Activated CD4-positive, alpha-beta T cell treated with anti-CD3 and anti-CD28 coated beads for 36 hours (primary cell): ENCODE results near the gene CMIP. TPM values are rescaled to one million over a fixed set of nuclear protein-coding genes. Genes with fewer than 3 reads are reported as not detected.
A peak's percentile ranks its signal among the peaks of the same experiment; 100 is the strongest.

Experiments
- ATAC-seq: fragments of 200-7000 bp; cut with Tn5 transposase; one replicate; pipeline ENCODE4 v1.10.0; 2021; ENCODE audit warnings: mild to moderate bottlenecking, moderate library complexity
- CTCF ChIA-PET: fragments of 350-600 bp; sonication (Branson Sonifier 250); formaldehyde crosslinking; loops from one replicate; lab custom pipeline; 2021; ENCODE audit warnings: antibody characterized with exemption; lab: Charles Lee
- POLR2A ChIA-PET: fragments of 350-600 bp; sonication (Branson Sonifier 250); formaldehyde crosslinking; loops from one replicate; lab custom pipeline; 2021; ENCODE audit warnings: antibody characterized with exemption, inconsistent platforms; lab: Charles Lee
- DNase-seq: peaks from one replicate; pipeline ENCODE4 v3.0.0-alpha.2; 2020
- H3K27ac Mint-ChIP-seq: one replicate; pipeline ENCODE4 v1.8.0; 2021; ENCODE audit warnings: mixed read lengths
- H3K27me3 Mint-ChIP-seq: one replicate; pipeline ENCODE4 v1.8.0; 2021; ENCODE audit warnings: mixed read lengths
- H3K36me3 Mint-ChIP-seq: one replicate; pipeline ENCODE4 v1.8.0; 2021; ENCODE audit warnings: low read depth, mixed read lengths
- H3K4me1 Mint-ChIP-seq: one replicate; pipeline ENCODE4 v1.8.0; 2021; ENCODE audit warnings: mixed read lengths
- H3K4me3 Mint-ChIP-seq: one replicate; pipeline ENCODE4 v1.8.0; 2021; ENCODE audit warnings: mild to moderate bottlenecking, moderate library complexity, mixed read lengths
- H3K9me3 Mint-ChIP-seq: one replicate; pipeline ENCODE4 v1.8.0; 2021; ENCODE audit warnings: low read depth, mixed read lengths
- intact Hi-C, 2 experiments: fragments of 100-400 bp; cut with DNase I in 1 of 2; cut with micrococcal nuclease in 1 of 2; formaldehyde crosslinking; loops; one replicate each; pipeline versions ENCODE4 v1.14.2 to v1.15.1; 2022 to 2024; cut with DNase I, micrococcal nuclease
- total RNA-seq, 2 experiments: library from RNA; stranded (reverse); gene quantifications; one replicate each; pipeline ENCODE4 v1.2.3, GENCODE V29; 2021

Gene CMIP
- total RNA-seq, 2 experiments from 2014 or later: 39.1 to 40.3 TPM

GRCh38 chr16:81675662-81676061 is 231.1 kb downstream of the CMIP start:
- POLR2A ChIA-PET: no interaction called here
- no peak for ATAC-seq
- H3K27me3 Mint-ChIP-seq: no peaks in the 10 kb centered on the region
- intact Hi-C loops: no loop called here
- CTCF ChIA-PET: interaction anchor here (0.6 kb wide), 1 partner anchor 54 kb away, joined by 3 read pairs; no protein-coding TSS in a partner anchor
- no peaks in the 10 kb centered on the region for H3K4me1 Mint-ChIP-seq
- H3K36me3 Mint-ChIP-seq: peaks cover 14% of the 10 kb centered on the region
- no peak overlapping the region for H3K4me3 Mint-ChIP-seq
- no peaks in the 10 kb centered on the region for H3K9me3 Mint-ChIP-seq
- DNase-seq: no peak
- no peak overlapping the region for H3K27ac Mint-ChIP-seq

DNA sequence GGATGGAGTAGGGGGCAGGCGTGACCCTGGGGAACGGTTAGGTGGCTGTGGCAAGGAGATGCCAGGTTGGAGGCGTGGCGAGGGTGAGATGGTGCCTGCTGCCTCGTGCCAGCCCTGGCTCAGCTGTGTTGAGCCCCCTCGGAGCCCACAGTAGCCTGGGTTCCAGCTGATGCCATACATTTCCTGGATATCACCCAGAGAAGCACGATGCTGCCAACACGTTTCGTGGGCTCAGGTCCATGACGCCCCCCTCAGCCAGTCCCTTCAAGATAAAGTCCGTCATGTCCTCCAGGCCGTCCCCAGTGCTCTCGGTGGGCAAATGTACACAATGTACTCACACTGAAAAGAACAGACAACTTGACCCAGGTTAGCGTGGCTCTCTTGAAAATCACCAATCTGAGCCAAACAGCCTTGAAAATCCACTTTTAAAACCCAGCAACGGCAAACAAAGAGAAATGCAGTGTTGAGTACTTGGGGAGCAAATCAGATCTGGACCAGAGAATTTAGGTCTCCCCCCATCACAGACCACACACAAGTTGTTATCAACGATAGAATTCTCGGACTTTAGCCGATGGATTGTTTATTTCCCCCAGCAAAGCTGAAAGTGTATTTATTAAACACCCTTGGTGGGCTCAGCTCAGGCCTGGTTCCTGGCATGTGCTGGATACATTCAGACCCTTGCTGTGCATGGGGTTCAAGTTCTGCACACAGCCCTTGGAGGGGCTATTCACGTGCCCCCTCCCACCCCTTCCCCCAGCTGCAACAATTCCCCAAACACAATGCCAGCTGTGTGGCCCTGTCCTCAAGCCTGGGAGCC is 231.7 kb downstream of the CMIP start:
- intact Hi-C loops: no loop called here
- Mint-ChIP-seq H3K4me3 (no peak overlapping the region), H3K27ac (no peak overlapping the region), H3K27me3 (no peaks in the 10 kb centered on the region), H3K9me3 (no peaks in the 10 kb centered on the region), H3K36me3 (peaks cover 14% of the 10 kb centered on the region), H3K4me1 (no peaks in the 10 kb centered on the region)
- no peak for DNase-seq
- ATAC-seq: no peak
- POLR2A ChIA-PET: no interaction called here
- CTCF ChIA-PET: interaction anchor here (0.6 to 1.3 kb wide), 3 partner anchors 15 to 62 kb away, joined by 3 read pairs; no protein-coding TSS in a partner anchor

- H3K36me3 Mint-ChIP-seq: peaks cover 14% of the 10 kb centered on the region
- H3K9me3 Mint-ChIP-seq: no peaks in the 10 kb centered on the region
- no peaks in the 10 kb centered on the region for H3K27me3 Mint-ChIP-seq
- intact Hi-C loops: no loop called here
- H3K27ac Mint-ChIP-seq: peak overlapping the region; percentile 49
- POLR2A ChIA-PET: no interaction called here
- H3K4me1 Mint-ChIP-seq: no peaks in the 10 kb centered on the region
- no peak overlapping the region for H3K4me3 Mint-ChIP-seq
- no peak for ATAC-seq
- CTCF ChIA-PET: interaction anchor here (0.6 to 1.3 kb wide), 3 partner anchors 14 to 61 kb away, joined by 3 read pairs; no protein-coding TSS in a partner anchor
- no peak for DNase-seq
These were observed 232.5 kb downstream of the CMIP start for GRCh38 chr16:81676883-81677737.

DNA sequence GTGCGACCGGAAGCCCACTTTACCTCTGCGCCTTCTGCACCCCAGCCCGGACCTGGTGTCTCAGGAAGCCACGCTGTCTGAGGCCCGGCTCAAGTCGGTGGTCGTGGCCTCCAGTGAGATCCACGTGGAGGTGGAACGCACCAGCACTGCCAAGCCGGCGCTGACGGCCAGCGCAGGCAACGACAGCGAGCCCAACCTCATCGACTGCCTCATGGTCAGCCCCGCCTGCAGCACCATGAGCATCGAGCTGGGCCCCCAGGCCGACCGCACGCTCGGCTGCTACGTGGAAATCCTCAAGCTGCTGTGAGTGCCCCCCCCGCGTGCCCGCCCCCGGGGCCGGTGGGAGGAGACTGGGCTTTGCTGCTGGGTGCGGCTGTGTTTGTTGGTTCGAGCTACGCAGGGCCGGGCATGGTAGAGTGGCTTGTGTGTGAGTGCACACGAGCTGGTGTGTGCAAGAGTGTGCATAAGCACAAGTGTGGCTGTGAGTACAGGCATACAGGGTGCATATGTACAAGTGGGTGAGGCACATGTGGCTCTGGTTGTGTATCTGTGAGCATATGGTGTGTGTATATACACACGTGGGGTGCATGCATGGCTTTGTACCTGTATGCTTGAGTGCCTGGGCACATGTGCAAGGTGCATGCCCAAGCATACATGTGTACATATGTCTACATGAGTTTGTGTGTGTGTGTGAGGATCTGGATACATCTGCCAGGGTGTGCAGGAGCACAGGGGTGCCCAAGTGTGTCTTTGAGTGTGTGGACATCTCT is 233.9 kb downstream of the CMIP start:
- POLR2A ChIA-PET: no interaction called here

GRCh38 chr16:81679721-81680430 is 235.3 kb downstream of the CMIP start:
- H3K4me3 Mint-ChIP-seq: no peak overlapping the region
- CTCF ChIA-PET: no interaction called here
- no peak overlapping the region for H3K27ac Mint-ChIP-seq
- H3K36me3 Mint-ChIP-seq: peaks cover 14% of the 10 kb centered on the region
- H3K4me1 Mint-ChIP-seq: no peaks in the 10 kb centered on the region
- no peak for ATAC-seq
- POLR2A ChIA-PET: no interaction called here
- no peaks in the 10 kb centered on the region for H3K9me3 Mint-ChIP-seq
- no peak for DNase-seq
- H3K27me3 Mint-ChIP-seq: no peaks in the 10 kb centered on the region
- intact Hi-C loops: no loop called here

More for the DNA sequence above, 233.9 kb downstream of the CMIP start:
- no peaks in the 10 kb centered on the region for H3K9me3 Mint-ChIP-seq
- no peaks in the 10 kb centered on the region for H3K27me3 Mint-ChIP-seq
- ATAC-seq (no peak), DNase-seq (no peak)
- H3K36me3 Mint-ChIP-seq: peaks cover 14% of the 10 kb centered on the region
- intact Hi-C loops: no loop called here
- CTCF ChIA-PET: no interaction called here
- H3K4me3 Mint-ChIP-seq: no peak overlapping the region
- H3K4me1 Mint-ChIP-seq: no peaks in the 10 kb centered on the region
- H3K27ac Mint-ChIP-seq: no peak overlapping the region

- CTCF ChIA-PET: no interaction called here
- H3K36me3 Mint-ChIP-seq: peaks cover 14% of the 10 kb centered on the region
These were observed 236.1 kb downstream of the CMIP start for GRCh38 chr16:81680444-81681275.

DNA sequence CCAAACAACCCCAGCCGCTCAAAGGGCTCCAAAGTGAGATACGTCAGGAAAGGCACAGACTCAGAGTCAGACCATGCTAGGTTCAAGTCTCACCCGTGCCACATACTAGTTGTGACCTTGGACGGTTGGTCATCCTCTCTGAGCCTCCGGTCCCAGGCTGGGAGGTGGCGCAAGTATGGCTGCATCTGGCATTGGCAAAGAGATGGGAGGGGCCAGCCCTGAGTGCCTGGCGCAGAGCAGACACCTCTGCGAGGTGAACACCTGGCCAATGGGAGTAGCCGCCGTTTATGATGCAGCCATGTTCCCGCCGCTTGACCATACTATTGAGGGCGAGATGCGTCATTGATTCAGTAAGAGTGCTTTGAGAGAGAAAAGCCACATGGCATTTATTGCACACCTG is 236.7 kb downstream of the CMIP start:
- no peaks in the 10 kb centered on the region for H3K27me3 Mint-ChIP-seq
- DNase-seq: no peak
- no peaks in the 10 kb centered on the region for H3K9me3 Mint-ChIP-seq
- intact Hi-C loops: no loop called here
- H3K4me1 Mint-ChIP-seq: peaks cover 4% of the 10 kb centered on the region
- no peak for ATAC-seq
- no peak overlapping the region for H3K27ac Mint-ChIP-seq
- no peak overlapping the region for H3K4me3 Mint-ChIP-seq
- ChIA-PET CTCF (no interaction called here), POLR2A (no interaction called here)
- H3K36me3 Mint-ChIP-seq: peaks cover 14% of the 10 kb centered on the region

More at GRCh38 chr16:81680444-81681275, 236.1 kb downstream of the CMIP start:
- H3K4me3 Mint-ChIP-seq: no peak overlapping the region
- intact Hi-C loops: no loop called here
- H3K4me1 Mint-ChIP-seq: no peaks in the 10 kb centered on the region
- H3K27me3 Mint-ChIP-seq: no peaks in the 10 kb centered on the region
- POLR2A ChIA-PET: no interaction called here
- no peaks in the 10 kb centered on the region for H3K9me3 Mint-ChIP-seq
- ATAC-seq (no peak), DNase-seq (no peak)
- H3K27ac Mint-ChIP-seq: no peak overlapping the region

- no peak for DNase-seq
- CTCF ChIA-PET: no interaction called here
- H3K27ac Mint-ChIP-seq: no peak overlapping the region
- peaks cover 13% of the 10 kb centered on the region for H3K4me1 Mint-ChIP-seq
- H3K9me3 Mint-ChIP-seq: no peaks in the 10 kb centered on the region
- no peaks in the 10 kb centered on the region for H3K27me3 Mint-ChIP-seq
- POLR2A ChIA-PET: no interaction called here
- no peak overlapping the region for H3K4me3 Mint-ChIP-seq
- intact Hi-C loops: no loop called here
- ATAC-seq: no peak
- peaks cover 5% of the 10 kb centered on the region for H3K36me3 Mint-ChIP-seq
These were observed 239.7 kb downstream of the CMIP start for GRCh38 chr16:81684242-81684837.

- ATAC-seq (no peak), DNase-seq (no peak)
- H3K4me1 Mint-ChIP-seq: peaks cover 13% of the 10 kb centered on the region
- intact Hi-C loops: no loop called here
- H3K4me3 Mint-ChIP-seq: no peak overlapping the region
- CTCF ChIA-PET: no interaction called here
- H3K36me3 Mint-ChIP-seq: peaks cover 4% of the 10 kb centered on the region
- POLR2A ChIA-PET: no interaction called here
- no peaks in the 10 kb centered on the region for H3K27me3 Mint-ChIP-seq
- no peak overlapping the region for H3K27ac Mint-ChIP-seq
- H3K9me3 Mint-ChIP-seq: no peaks in the 10 kb centered on the region
These were observed 240.3 kb downstream of the CMIP start for GRCh38 chr16:81684901-81685300.
